NCI-H1092 treated with DMSO at 0.1 percent for 48 hours (cell line): ENCODE data around the gene USP48.
A peak's percentile ranks its signal among the peaks of the same experiment; 100 is the strongest.

Source experiments
- DNase-seq: peaks from one replicate; lab custom pipeline; 2025; lab: John Stamatoyannopoulos, UW

The USP48 gene

GRCh38 chr1:21652937-21653743, 129.8 kb downstream of the USP48 start:
- no peak for DNase-seq

- no peak for DNase-seq
Measured at GRCh38 chr1:21652101-21652936, 130.6 kb downstream of the USP48 start.

GRCh38 chr1:21651214-21652042, 131.5 kb downstream of the USP48 start:
- peak; percentile 48 for DNase-seq

- DNase-seq = no peak
Measured at GRCh38 chr1:21650400-21650799, 132.5 kb downstream of the USP48 start.

DNA sequence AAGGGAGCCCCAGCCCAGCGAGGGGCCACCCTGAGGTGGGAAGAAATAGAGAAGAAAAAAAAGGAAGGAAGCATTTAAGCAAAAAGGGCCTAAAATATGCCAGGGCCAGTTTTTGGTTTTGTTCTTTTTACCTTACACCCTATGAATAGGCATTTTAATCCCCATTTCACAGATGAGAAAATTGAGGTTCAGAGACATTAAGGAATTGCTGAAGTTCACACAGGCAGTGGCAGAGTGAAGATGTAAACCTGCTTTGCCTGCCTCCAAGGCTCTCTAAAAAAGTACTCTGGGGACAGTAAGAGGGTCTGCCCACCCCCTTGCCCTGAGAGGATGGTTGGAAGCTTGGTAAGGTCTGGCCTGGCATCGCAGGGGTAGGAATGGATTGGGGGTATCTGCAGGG, 133.6 kb downstream of the USP48 start:
- no peak for DNase-seq

- no peak for DNase-seq
Measured at GRCh38 chr1:21648791-21649190, 134.2 kb downstream of the USP48 start.

DNA sequence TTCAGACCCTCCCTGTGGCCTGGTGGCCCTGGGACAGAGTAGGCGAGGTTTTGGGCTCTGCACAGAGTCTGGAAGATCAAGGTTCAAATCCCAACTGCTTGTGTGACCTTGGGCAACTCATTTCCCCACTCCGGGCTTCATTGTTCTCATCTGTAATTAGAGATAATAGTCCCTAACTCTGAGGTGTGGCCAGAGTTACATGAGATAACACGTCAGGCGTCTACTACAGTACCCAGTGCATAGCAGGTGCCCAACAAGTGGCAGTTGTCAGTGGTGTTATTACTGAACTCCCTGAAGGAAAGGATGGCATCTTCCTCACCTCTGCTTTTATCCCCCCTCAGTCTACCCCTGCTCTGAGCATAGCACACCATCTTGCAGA, 134.6 kb downstream of the USP48 start:
- DNase-seq = no peak

GRCh38 chr1:21647431-21648351, 135.3 kb downstream of the USP48 start:
- DNase-seq = no peak

- no peak for DNase-seq
Measured at GRCh38 chr1:21645550-21645949, 137.4 kb downstream of the USP48 start.

DNA sequence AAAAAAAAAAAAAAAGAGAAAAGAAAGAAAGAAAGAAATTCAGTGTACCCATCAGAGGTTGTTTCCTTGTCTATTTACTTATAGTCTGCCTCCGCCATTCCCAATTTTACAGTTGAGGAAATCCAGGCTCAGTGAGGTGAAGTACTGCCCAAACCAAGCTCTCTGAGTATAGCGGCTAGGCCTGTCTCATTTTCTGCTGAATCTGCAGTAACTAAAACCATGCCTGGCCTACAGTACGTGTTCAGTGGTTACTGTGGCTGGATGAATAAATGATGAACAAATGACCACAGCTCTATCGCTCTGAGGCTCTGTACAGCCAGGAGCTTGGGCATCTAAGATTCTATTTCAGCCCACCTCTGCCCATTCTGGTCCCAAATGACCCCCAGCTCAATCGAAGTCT, 138.0 kb downstream of the USP48 start:
- no peak for DNase-seq

DNA sequence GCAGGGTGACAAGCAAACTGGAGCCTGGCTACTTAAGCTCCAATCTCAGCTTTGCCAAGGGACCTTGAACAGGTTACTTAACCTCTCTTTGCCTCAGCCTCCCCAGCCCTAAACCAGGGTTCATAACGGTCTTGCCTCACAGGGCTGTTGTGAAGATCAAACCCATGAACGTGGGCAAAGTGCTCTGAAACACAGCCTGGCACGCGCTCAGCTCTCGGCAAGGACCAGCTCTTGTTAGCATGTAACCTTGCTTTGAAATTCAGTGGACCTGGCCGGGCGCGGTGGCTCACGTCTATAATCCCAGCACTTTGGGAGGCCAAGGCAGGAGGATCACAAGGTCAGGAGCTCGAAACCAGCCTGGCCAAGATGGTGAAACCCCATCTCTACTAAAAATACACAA, 138.6 kb downstream of the USP48 start:
- DNase-seq = no peak

DNA sequence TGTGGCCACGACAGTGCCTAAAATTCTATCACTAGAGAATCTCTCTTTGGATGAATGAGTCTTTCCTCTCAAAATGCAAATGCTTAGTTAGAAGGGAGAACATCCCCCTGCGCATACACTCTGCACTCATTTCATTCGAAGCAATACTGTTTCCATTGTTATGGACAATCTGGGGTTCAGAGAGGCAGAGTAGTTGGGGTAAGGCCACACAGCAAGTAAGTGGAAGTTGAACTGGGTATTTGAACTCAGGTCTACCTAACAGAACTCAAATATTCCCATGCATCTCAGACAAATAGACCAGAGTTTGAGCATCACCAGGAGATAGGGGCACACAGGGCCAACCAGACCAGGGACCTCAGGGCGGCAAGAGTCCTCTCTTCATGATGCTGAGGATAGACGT, 139.3 kb downstream of the USP48 start:
- no peak for DNase-seq

- DNase-seq = no peak
Measured at GRCh38 chr1:21641967-21642739, 140.8 kb downstream of the USP48 start.

DNA sequence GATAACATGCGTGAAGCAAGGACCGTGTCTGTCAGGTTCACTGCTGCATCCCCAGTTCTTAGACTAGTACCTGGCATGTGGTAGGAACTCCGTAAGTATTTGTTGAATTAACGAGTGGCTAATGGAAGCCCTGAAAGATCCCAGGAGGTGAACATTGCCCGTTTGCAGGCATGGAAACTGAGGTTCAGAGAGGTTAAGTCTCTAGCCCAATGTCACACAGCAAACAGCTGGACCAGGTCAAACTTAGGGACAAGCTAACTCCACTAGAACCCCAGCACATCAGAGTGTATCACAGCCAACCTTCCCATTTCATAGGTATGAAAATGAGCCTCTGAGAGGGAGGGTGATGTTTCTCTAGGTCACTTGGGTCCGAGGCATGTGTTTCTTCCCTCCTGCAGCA, 141.4 kb downstream of the USP48 start:
- DNase-seq = no peak

- DNase-seq = no peak
Measured at GRCh38 chr1:21641076-21641475, 141.9 kb downstream of the USP48 start.

DNA sequence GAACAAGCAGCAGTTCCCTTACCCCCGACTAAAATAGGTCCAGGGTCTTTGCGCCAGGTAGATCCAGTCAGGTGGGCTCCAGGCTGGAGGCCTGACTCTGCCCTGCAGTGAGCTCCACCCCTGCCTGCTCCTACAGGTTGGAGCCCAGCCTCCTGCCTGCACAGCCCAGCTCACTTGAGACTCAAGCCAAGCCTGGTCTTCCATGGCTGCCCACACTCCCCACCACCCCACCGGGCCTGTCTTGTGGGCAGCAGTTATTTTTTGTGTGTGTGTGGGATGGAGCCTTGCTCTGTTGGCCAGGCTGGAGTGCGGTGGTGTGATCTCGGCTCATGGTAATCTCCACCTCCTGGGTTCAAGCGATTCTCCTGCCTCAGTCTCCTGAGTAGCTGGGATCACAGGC, 142.3 kb downstream of the USP48 start:
- no peak for DNase-seq

- DNase-seq = no peak
Measured at GRCh38 chr1:21639594-21640041, 143.3 kb downstream of the USP48 start.

- no peak for DNase-seq
Measured at GRCh38 chr1:21638531-21639341, 144.2 kb downstream of the USP48 start.

GRCh38 chr1:21637514-21637913, 145.4 kb downstream of the USP48 start:
- no peak for DNase-seq

DNA sequence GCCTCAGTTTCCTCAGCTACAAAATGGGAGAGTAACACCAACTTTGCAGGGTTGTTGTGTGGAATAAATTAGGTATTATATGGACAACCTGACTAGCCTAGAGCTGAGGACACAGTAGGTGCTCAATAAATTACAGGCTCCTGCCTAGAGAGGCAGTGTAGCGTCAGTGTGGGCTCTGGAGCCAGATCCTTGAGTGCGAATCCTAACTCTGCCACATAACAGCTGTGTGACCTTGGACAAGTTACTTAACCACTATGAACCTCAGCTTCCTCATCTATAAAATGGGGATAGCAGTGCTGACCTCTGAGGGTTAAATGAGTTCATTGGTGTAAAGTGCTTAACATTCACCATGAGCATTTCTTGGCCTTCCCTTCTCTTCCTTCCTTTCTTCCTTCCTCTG, 146.9 kb downstream of the USP48 start:
- no peak for DNase-seq
